NCI-H2029 treated with DMSO at 0.1 percent for 48 hours (cell line): ENCODE results near the gene KDM1B.
"Not testable (repeated sequence)": the region's sequence is repeated elsewhere in the genome, so short reads cannot be mapped to it uniquely, and the experiment has no call there.

Experiments
- DNase-seq: peaks from one replicate; lab custom pipeline; 2025; lab: John Stamatoyannopoulos, UW

KDM1B gene

GRCh38 chr6:18189196-18189595 is 34.0 kb downstream of the KDM1B start:
- DNase-seq = no peak

- DNase-seq = no peak
These were observed 36.8 kb downstream of the KDM1B start for GRCh38 chr6:18192026-18192425.

GRCh38 chr6:18203786-18204185 is 48.6 kb downstream of the KDM1B start:
- DNase-seq = no peak

GRCh38 chr6:18204691-18205090 is 49.5 kb downstream of the KDM1B start:
- DNase-seq = no peak

GRCh38 chr6:18206591-18206990 is 51.4 kb downstream of the KDM1B start:
- no peak for DNase-seq

GRCh38 chr6:18207438-18207837 is 52.2 kb downstream of the KDM1B start:
- peak; percentile 77 for DNase-seq

- peak; percentile 96 for DNase-seq
These were observed 52.7 kb downstream of the KDM1B start for GRCh38 chr6:18207949-18208348.

GRCh38 chr6:18208778-18209177 is 53.6 kb downstream of the KDM1B start:
- DNase-seq = not testable (repeated sequence)

GRCh38 chr6:18209539-18210197 is 54.4 kb downstream of the KDM1B start:
- DNase-seq = no peak

GRCh38 chr6:18210707-18211106 is 55.5 kb downstream of the KDM1B start:
- DNase-seq = no peak

GRCh38 chr6:18211338-18211737 is 56.1 kb downstream of the KDM1B start:
- DNase-seq = no peak

- DNase-seq = no peak
These were observed 57.0 kb downstream of the KDM1B start for GRCh38 chr6:18212231-18212630.

GRCh38 chr6:18213439-18213838 is 58.2 kb downstream of the KDM1B start:
- no peak for DNase-seq

GRCh38 chr6:18214003-18214402 is 58.8 kb downstream of the KDM1B start:
- no peak for DNase-seq

- DNase-seq = no peak
These were observed 60.2 kb downstream of the KDM1B start for GRCh38 chr6:18215436-18215835.

- no peak for DNase-seq
These were observed 61.2 kb downstream of the KDM1B start for GRCh38 chr6:18216411-18216810.

GRCh38 chr6:18218233-18218632 is 63.0 kb downstream of the KDM1B start:
- DNase-seq = no peak

GRCh38 chr6:18219591-18219990 is 64.4 kb downstream of the KDM1B start:
- no peak for DNase-seq

- DNase-seq = no peak
These were observed 66.0 kb downstream of the KDM1B start for GRCh38 chr6:18221288-18221615.

- not testable (repeated sequence) for DNase-seq
These were observed 71.4 kb downstream of the KDM1B start for GRCh38 chr6:18226451-18227105.

GRCh38 chr6:18227166-18227565 is 71.9 kb downstream of the KDM1B start:
- DNase-seq = not testable (repeated sequence)

GRCh38 chr6:18228590-18228989 is 73.4 kb downstream of the KDM1B start:
- not testable (repeated sequence) for DNase-seq

- DNase-seq = not testable (repeated sequence)
These were observed 76.6 kb downstream of the KDM1B start for GRCh38 chr6:18231856-18232255.

GRCh38 chr6:18233770-18234169 is 78.5 kb downstream of the KDM1B start:
- DNase-seq = not testable (repeated sequence)
